ENCODE measurements around the gene ZNF670.

The ZNF670 gene

DNA sequence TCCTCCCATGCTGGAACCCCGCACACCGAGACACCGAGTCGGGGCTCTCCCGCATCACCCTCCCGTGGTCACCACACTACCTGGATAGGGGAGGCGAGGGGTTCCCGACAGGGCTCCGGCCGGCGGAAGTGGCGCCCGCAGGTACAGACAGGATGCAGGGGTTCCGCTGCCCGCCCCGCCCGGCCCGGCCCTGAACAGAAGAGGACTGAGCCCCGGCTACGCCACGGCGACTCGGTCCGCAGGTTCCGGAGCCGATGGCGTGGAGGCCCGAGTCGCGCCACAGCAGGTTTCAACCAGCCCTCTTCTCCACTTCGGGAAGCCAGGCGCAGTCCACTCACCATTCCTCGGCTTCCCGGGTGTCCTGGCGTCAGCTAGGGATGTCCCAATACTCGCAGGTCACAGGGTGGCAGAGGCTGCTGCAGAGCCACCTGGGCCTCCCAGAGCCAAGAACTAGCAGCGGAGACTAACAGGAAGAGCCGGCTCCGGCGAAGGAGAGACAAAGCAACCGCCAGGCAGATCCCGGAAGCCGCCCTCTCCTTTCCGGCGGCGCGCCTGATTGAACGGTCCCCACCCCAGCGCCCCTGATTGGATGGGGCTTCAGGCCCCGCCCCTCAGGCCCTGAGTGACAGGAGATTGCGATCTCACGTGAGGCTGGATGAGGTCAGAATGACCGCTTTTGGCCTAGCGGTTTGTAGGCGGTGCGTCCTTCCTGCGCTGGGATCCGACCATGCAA is 25.4 kb upstream of the ZNF670 start, which contains the start of gene ZNF669:
Gene ZNF669, minus strand, starts transcription at position 498 of the 733 bp plus-strand sequence. Its CDS starts 157 bp downstream, at position 341.
- peak; percentile 89 for DNase-seq (ENCODE audit: low spot score)

DNA sequence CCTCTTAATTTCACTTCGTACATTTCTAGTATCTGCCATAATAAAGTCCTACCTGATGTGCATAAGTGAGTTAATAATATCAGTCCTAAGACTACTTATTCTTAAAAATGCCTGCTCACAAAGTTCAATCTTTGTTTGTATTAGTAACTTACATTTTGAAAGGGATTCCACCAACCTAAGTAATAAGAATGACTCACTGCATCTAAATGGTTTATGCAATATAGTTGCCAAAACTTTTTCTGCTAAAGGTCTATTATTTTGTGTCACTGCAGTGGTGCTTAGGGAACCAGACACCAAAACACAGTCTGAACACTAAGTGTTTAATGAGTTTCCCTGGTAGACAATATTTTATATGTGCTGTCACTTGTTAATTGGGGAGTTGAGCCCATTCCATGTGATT is 23.8 kb upstream of the ZNF670 start:
- DNase-seq (ENCODE audit: low spot score): no peak

DNA sequence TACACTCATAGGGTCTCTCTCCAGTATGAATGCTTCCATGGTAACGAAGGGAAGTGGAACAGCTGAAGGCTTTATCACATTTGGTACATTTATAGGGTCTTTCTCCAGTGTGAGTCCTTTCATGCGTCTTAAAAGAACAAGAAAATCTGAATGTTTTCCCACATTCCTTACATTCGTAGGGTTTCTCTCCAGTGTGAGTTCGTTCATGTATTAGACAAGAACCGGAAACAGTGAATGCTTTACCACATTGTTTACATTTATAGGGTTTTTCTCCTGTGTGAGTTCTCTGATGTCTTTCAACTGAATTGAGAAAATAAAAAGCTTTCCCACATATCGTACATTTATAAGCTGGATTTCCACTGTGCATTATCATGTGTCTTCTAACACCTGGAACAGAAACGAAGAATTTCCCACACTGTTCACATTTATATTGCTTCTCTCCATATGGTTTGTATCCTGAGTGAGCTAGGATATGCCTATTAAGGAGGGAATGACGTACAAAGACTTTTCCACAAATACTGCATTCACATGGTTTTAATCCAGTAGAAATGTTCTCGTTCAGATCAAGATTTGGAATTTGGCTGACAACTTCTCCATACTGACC is 22.2 kb upstream of the ZNF670 start:
- no peak for DNase-seq (ENCODE audit: low spot score)

DNA sequence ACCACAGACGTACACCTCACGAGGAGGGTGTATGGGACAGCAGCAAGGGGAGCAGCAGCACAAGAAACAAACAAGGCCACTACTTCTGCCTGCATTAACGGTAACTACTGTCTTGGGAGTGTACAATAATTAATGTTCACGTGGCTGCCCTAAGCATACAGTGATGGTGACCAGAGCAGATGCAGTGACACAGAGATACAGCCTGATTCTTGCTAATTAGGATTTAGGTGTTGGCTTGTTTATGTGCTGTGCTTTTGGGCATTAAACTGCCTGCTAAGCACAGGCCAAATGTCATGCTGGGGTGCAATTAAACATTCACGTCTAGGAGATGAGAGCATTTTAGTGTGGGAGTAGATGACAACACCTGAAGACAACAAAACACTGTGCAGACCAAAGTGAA is 18.3 kb upstream of the ZNF670 start:
- DNase-seq (ENCODE audit: low spot score): no peak

DNA sequence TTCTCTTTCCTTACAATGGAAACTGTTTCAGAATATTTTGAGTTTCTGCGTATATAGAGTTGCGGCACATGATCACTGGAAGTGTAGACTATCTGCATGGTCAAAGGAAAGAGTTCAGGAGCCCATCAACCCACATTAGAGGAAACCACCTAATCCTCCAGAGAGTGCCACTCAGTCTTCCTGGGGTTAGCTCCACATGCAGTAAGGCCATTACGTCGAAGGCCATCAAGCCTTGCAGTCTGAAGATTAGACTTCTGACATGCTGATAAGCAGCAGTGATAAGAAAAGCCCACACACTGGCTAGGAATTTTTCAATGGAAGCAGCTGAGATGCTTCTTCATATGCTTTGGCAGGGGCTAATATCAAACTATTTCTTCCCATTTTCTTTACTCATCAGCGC is 17.9 kb upstream of the ZNF670 start:
- no peak for DNase-seq (ENCODE audit: low spot score)

DNA sequence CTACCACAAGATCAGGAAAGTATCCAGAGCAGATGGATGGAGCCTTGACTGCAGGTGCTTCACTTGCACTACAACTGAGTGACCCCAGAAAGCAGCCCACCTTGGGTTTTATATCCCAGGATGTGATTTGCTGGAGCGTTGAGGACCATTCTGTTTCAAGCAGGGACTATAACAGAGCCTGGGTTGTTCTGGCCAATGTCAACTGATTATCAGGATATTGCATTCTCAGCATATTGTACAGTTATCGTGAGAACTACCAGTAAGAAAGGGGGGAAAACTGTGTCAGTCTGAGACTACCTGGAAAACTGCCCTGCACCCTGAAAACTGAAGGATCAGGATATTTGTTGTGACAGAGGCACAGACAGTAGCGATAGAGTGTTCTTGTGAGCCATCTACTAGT is 17.5 kb upstream of the ZNF670 start:
- no peak for DNase-seq (ENCODE audit: low spot score)

DNA sequence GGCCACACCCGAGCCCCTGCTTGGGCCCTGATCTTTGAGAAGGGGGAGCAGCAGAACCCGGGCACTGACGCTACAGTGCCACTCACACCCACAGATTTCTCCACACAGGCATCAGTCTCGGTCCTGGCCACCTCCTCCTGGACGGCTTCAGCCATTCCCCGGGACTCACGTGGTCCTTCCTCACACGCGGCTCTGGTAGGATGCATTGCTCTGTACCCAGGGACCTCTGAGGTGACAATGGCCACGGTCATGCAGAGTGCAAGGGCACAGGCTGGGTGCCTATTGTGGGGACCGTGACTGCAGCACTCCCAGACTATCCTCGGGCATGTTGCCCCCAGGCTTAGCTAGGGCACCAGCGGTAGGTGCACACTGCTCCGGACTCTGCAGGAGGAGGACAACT is 11.8 kb upstream of the ZNF670 start:
- DNase-seq (ENCODE audit: low spot score): no peak

DNA sequence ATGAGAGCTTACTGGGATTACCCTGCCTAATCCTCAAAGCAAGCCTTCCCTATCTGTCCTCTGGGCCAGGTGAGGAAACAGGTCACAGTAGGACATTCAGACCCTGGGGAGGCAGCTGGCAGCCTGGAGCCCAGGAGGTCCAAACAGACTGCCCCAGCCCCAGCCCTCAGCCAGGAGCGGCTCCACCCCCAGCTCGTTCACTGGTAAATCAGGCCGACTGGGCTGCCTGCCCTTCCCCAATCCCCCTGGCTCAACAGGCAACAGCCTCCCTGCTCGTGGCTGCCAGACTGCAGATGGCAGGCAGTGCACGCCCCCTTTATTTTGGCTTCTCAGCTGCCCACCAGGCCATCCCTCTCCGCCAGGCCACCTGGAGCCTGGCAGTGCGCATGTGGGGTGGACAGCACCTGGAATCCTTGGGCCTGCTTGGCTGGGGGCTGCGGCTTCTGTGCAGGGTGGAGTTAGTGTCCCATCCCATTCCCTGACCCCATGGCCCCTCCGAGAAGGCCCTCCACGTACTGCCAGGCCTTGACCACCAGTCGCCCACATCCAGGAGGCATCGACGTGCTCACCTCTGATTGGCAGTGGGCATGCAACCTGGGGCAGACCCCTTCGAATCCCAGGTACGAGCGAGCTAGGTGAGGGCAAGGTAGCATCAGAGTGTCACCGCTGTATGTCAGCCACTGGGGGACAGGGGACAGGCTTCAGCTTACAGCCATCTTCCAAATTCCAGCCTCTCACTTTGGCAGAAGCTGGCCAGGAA is 11.2 kb upstream of the ZNF670 start:
- DNase-seq (ENCODE audit: low spot score): no peak

DNA sequence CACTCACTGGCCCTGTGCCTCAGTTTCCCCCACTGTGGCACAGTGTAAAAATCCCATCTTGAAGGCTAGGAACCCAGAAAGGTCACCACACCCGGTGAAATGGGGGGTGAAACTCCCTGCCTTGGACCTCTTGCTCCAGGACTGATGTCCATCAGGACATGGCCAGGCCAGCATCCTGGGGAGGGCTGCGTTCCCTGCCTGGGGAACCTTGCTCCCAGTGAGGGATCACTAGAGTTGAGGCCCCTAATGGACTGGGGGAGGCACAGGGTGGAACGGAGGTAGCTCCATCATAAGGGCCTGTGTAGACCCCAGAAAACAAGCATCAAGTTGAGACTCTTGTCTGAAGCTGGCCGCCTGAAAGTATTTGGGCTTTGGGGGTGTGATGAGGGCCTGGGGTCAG is 10.4 kb upstream of the ZNF670 start:
- DNase-seq (ENCODE audit: low spot score): no peak

DNA sequence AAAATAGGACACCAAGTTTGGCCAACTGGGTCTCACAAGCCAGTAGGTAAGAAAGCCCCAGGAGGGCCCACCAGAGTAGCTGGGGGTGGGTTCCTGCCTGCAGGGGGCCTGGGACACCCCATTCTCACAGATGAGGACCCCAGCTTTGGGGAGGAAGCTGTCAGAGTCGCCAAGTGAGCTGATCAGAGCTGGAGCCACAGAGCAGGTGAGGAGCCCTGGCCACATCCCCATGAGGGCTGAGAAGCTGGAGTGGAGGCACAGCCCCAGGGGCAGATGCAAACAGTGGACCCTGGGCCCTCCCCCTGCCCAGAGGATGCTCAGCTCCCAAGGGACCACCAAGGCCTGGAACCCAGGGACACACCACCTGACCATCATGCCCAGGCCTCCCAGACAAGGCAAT is 8.6 kb upstream of the ZNF670 start:
- DNase-seq (ENCODE audit: low spot score): no peak

DNA sequence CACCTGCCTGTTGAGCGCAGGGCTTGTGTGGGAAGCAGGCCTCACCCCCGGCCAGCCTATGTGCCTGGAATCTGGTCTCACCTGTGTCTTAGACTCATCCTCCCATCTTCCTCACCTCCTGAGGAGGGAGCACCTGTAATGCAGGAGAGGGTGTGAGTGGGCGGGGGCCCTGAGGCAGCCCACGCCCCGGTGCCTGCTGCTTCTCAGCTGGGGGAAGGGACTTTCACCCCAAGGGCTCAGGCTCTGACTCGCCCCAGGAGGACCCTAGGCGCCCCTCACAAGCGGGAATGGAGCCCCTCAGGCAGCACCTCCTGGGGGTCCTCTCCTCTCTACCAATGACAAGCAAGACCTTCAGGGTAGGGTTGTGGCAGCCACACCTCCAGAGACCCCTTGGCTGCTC is 6.7 kb upstream of the ZNF670 start:
- no peak for DNase-seq (ENCODE audit: low spot score)

DNA sequence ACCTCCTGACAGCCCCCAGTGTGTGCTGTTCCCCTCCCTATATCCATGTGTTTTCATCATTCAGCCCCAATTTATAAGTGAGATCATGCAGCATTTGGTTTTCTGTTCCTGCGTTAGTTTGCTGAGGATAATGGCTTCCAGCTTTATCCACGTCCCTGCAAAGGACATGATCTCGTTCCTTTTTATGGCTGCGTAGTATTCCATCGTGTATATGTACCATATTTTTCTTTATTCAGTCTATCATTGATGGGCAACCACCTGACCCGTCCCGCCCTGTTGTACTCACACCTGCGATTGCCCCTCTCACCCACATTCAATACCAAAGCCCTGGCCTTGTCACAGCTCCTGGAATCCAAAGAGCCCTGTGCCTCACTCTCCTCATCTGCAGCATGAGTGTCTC is 6.2 kb upstream of the ZNF670 start:
- DNase-seq (ENCODE audit: low spot score): no peak

DNA sequence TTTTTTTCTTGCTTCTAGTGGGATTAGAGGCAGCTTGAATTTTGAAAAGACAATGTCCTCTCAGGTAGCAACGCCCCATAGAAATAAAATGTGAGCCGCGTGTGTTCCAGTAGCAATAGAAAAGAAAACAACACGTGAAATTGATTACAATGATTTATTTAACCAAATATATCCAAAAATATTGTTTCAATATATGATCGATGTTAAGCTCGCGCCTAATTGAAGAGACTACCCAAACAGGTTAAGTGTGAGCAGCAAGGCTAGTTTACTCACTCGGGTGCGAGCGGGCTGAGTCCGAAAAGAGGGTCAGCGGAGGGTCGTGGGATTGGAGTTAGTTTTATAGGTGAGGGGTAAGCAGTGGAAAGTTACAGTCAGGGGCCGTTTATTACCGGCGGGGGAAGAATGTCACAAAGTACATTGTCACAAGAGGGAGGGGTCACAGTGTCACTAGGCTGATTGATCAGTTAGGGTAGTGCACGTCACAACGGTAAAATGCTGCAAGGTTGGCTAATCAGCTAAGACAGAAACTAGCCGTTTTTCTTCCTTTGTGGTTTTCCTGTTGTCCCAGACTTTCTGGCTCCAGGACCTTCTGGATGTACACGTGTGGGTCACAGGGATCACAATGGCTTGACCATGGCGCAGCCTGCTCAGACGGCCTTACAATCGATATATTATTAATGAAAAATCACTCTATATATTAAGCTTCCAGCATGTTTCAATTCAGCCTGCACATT is 697 bp upstream of the ZNF670 start:
- DNase-seq (ENCODE audit: low spot score): no peak

DNA sequence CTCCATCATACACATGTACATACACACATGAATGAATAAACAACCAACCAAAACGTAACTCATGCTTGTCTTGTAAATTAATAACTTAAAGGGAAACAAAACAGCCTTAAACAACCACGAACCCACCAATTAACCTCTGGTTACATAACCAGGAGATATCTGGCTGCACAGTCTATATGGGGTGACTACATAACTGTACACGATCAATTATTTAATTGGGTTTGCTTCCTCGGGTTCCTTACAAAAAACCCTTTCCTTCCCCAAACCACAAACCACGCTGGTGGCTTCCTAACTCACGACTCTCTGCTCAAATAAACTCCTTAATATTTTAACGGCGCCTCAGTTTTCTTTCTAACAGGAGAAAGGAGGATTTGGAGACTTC is 744 bp downstream of the ZNF670 start:
- DNase-seq (ENCODE audit: low spot score): peak; percentile 16

DNA sequence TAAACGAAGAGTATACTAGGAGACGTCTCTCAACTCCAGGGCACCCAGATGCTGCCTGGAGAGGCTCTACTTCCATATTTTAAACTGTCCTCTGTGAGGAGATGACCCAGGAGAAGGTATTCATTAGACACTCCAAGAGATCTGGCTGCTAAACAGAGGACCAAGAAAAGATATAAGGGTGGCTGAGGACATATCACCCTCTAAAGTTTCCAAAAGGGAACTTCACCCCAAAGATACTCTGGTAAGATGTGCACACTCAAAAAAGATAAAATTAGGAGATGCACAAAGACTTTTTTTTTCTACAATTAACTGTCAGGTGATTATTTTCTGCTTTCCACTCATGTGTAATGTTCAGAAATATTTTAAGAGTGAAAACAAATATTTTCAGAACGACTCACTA is 1.4 kb downstream of the ZNF670 start:
- peak; percentile 12 for DNase-seq (ENCODE audit: low spot score)

DNA sequence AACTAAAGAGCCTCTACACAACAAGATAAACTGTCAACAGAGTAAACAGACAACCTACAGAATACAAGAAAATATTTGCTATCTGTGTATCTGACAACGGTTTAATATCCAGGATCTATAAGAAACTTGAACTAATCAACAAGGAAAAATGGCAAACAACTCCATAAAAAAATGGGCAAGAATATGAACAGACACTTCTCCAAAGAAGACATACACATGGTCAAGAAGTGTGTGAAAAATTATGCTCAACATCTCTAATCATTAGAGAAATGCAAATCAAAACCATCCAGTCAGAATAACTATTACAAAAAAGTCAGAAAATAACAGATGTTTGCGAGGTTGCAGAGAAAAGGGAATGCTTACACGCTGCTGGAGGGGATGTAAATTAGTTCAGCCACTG is 8.0 kb downstream of the ZNF670 start:
- no peak for DNase-seq (ENCODE audit: low spot score)

DNA sequence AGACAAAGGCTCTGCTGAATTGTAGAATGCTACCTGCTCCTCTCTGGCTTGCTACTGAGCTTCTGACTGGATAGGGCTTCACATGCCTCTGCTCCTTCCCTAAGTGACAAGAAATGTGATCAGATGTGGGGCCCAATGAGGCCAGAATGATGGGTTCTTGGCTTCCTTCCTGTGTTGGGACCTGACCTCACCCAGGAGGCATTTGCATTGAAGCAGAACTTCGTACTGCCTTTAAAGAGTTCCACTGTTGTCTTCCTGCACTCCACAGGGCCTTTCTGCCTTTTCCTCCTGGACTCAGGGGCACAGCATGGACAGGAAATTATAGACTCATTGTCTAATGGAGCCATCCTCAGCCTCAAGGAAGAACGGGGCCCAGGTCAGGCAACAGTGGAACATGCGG is 14.3 kb downstream of the ZNF670 start:
- no peak for DNase-seq (ENCODE audit: low spot score)

DNA sequence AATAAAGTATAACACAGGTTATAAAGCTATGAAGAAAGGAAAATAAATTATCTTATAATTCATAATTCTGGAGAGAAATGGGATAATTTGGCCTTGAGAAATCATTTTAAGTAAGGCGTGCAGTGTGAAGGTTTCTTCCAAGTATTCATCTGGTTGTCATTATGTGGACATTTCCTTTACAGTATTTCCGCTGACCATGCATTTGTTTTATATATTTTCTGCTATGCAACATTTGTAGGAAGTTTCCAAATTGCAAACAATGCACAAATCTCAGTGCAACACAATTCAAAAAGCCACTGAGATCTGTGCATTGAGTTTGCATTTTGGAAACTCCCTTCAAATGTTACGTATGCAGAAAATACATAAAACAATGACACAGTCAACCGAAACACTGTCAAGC is 17.8 kb downstream of the ZNF670 start:
- DNase-seq (ENCODE audit: low spot score): no peak

DNA sequence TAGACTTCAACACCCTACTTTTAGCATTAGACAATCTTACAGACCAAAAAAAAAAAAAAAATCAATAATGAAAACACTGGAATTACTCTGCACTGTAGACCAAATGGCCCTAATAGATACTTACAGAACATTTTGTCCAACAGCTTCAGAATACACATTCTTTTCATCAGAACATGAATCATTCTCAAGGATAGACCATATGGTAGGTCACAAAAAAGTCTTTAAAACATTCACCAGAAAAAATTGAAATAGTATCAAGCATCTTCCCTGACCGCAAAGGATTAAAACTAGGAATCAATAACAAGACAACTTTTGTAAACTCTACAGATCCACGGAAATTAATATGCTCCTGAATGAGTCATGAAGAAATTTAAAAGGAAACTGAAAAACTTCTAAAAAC is 22.5 kb downstream of the ZNF670 start:
- peak; percentile 45 for DNase-seq (ENCODE audit: low spot score)

DNA sequence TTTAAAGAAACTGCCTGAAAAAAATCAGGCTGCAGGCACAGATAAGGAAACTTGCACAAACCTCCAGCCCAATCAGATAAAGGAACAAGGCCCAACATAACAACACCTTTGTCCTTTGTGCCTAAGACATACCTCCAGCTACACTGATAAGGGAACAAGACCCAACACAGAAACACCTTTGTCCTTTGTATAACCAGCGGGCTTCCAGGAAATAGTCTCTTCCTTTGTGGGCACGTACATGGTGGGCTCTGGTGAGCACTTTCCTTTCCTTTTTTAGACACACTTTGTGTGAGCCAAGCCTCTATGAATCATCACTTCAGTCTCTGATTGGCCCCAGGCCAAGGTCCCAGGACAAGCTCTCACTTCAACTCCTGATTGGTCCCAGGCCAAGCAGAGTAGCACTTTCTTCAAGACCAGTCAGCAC is 23.6 kb downstream of the ZNF670 start:
- DNase-seq (ENCODE audit: low spot score): peak; percentile 72

DNA sequence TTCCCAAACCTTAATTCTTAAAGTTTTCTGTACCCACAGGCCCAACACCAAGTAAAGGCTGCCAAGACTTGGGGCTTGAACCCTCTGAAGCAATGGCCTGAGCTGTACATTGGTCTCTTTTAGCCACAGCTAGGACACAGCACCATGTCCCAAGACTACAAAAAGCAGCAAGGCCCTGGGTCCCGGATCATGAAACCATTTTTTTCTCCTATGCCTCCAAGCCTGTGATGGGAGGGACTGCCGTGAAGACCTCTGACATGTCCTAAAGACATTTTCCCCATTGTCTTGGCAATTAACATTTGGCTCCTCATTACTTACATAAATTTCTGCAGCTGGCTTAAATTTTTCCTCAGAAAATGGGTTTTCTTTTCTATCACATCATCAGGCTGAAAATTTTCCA is 30.9 kb downstream of the ZNF670 start:
- no peak for DNase-seq (ENCODE audit: low spot score)

DNA sequence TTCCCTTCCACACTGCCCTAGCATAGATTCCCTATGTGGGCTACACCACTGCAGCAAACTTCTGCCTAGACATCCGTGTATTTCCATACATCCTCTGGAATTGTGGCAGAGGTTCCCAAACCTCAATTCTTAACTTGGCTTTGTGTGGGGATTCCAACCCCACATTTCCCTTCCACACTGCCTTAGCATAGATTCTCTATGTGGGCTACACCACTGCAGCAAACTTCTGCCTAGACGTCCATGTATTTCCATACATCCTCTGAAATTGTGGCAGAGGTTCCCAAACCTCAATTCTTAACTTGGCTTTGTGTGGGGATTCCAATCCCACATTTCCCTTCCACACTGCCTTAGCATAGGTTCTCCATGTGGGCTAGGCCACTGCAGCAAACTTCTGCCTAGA is 31.4 kb downstream of the ZNF670 start:
- no peak for DNase-seq (ENCODE audit: low spot score)

DNA sequence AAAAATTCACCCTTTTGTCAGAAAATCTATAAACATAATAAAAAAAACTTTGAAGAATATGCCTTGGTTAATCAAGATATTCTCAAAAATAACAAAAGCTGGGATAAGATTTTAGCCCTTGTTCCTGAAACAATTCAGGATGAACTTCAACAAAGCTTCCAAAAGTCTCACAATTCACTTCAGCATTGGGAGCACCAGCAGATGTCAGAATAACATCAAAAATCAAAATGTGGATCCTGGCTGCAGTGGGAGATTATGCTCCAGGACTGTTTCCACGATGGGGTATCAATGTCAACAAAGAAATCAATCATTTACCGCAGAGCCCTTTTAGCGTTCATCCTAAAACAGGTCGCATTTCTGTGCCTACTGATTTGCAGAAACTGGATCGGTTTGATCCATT is 35.2 kb downstream of the ZNF670 start:
- DNase-seq (ENCODE audit: low spot score): no peak
